ENCODE results near the gene ZC3HAV1.

DNA sequence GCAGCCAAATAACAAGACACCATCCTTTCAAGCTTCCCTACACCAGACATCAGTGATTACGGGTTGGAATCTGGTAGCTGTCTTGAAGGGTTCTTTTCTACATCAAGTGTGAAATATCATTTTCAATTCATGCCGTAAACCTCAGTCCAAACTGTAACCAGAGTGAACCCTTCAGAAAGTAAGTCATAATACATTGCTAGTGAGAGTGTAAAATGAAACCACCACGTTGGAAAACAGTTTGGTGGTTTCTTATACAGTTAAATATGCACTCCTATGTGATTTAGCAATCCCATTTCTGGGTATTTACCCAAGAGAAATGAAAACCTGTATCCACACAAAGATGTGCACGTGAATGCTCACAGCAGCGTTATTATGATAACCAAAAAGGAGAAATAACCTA is 48.1 kb downstream of the ZC3HAV1 start:
- TF ChIP-seq BHLHE40 (IDR thresholded peaks at IDR 0.05; ENCODE audit: low read depth, low read length) (no peak), POLR2A (IDR thresholded peaks at IDR 0.05; ENCODE audit: low read depth, low read length) (no peak), MAFK (IDR thresholded peaks at IDR 0.05; ENCODE audit: low read depth, low read length) (no peak), SMC3 (IDR thresholded peaks at IDR 0.05; ENCODE audit: low read depth, low read length) (no peak), MXI1 (IDR thresholded peaks at IDR 0.05; ENCODE audit: borderline replicate concordance, low read depth, low read length) (no peak), MAZ (IDR thresholded peaks at IDR 0.05; ENCODE audit: borderline replicate concordance, low read depth, low read length) (no peak), RFX5 (IDR thresholded peaks at IDR 0.05; ENCODE audit: low read depth, low read length) (no peak), CHD1 (IDR thresholded peaks at IDR 0.05; ENCODE audit: low read depth, low read length) (no peak), RAD21 (IDR thresholded peaks at IDR 0.05; ENCODE audit: low read length) (no peak), FOS (IDR thresholded peaks at IDR 0.05; ENCODE audit: low read depth, low read length) (no peak), CEBPB (IDR thresholded peaks at IDR 0.05; ENCODE audit: low read depth, low read length) (no peak)
- TF ChIP-seq, protein P1, sequence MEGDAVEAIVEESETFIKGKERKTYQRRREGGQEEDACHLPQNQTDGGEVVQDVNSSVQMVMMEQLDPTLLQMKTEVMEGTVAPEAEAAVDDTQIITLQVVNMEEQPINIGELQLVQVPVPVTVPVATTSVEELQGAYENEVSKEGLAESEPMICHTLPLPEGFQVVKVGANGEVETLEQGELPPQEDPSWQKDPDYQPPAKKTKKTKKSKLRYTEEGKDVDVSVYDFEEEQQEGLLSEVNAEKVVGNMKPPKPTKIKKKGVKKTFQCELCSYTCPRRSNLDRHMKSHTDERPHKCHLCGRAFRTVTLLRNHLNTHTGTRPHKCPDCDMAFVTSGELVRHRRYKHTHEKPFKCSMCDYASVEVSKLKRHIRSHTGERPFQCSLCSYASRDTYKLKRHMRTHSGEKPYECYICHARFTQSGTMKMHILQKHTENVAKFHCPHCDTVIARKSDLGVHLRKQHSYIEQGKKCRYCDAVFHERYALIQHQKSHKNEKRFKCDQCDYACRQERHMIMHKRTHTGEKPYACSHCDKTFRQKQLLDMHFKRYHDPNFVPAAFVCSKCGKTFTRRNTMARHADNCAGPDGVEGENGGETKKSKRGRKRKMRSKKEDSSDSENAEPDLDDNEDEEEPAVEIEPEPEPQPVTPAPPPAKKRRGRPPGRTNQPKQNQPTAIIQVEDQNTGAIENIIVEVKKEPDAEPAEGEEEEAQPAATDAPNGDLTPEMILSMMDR (conservative IDR thresholded peaks at IDR 0.05; ENCODE audit: low read depth, low read length) = no peak
- TF ChIP-seq, protein P2, sequence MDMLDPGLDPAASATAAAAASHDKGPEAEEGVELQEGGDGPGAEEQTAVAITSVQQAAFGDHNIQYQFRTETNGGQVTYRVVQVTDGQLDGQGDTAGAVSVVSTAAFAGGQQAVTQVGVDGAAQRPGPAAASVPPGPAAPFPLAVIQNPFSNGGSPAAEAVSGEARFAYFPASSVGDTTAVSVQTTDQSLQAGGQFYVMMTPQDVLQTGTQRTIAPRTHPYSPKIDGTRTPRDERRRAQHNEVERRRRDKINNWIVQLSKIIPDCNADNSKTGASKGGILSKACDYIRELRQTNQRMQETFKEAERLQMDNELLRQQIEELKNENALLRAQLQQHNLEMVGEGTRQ (IDR thresholded peaks at IDR 0.05; ENCODE audit: low read depth, low read length) = no peak
- TF ChIP-seq, protein P3, sequence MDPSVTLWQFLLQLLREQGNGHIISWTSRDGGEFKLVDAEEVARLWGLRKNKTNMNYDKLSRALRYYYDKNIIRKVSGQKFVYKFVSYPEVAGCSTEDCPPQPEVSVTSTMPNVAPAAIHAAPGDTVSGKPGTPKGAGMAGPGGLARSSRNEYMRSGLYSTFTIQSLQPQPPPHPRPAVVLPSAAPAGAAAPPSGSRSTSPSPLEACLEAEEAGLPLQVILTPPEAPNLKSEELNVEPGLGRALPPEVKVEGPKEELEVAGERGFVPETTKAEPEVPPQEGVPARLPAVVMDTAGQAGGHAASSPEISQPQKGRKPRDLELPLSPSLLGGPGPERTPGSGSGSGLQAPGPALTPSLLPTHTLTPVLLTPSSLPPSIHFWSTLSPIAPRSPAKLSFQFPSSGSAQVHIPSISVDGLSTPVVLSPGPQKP (IDR thresholded peaks at IDR 0.05; ENCODE audit: borderline replicate concordance, low read depth, low read length) = no peak
